HG03457 (cell line): ENCODE data around the gene C1orf198.

ENCODE experiments used
- ATAC-seq: cut with Tn5 transposase; IDR thresholded peaks from one replicate; pipeline ENCODE4 v1.9.1; 2021; ENCODE audit warnings: moderate number of reproducible peaks; ENCODE audit not compliant: unreplicated experiment

Gene C1orf198

DNA sequence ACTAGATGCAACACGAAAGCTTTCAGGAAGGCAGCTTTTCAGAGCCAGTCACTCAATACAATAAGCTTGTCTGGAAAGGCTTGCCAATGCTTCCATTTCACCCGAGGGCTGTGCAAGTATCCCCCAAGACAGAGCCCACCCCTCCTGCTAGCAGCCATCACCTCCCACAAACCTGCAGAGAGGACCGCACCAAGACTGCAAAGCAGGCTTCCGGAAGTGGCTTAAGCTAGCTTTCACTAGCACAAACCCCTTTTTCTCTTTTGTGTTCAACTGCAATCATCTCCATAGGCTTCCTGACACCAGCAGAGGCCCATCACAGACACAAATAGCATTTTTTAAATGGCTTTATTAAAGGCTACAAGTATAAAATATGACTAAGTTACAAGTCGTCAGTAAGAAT, 31.5 kb downstream of the C1orf198 start:
- no peak for ATAC-seq

GRCh38 chr1:230836347-230836746, 32.0 kb downstream of the C1orf198 start:
- ATAC-seq: no peak

DNA sequence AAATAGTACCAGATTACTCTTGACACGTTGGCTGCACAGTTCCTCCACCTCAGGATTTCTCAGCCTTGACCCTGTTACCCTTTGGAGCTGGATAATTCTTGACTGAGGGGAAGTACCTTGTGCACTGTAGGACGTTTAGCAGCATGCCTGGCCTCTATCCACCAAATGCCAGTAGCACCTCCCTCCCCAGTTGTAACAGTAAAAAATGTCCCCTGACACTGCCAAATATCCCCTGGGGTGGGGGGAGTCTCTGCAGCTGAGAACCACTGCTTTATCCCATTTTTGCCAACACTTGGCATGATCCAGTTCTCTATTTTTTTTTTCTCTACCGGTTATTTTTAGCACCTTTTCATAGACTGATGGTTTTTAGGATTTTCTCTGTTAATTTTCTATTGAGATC, 34.0 kb downstream of the C1orf198 start:
- ATAC-seq: no peak

DNA sequence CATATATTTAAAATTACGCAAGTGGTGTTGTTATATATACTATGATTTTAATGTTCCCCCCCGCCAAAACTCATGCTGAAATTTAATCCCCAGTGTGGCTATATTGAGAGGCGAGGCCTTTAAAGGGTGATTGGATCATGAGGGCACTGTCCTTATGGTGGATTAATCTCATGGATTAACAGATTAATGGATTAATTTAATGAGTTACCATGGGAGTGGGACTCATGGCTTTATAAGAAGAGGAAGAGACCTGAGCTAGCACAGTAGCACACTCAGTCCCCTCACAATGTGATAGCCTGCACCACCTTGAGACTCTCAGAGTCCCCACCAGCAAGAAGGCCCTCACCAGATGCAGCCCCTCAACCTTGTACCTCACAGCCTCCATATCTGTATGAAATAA, 34.8 kb downstream of the C1orf198 start:
- no peak for ATAC-seq

GRCh38 chr1:230832476-230832875, 35.8 kb downstream of the C1orf198 start:
- no peak for ATAC-seq

DNA sequence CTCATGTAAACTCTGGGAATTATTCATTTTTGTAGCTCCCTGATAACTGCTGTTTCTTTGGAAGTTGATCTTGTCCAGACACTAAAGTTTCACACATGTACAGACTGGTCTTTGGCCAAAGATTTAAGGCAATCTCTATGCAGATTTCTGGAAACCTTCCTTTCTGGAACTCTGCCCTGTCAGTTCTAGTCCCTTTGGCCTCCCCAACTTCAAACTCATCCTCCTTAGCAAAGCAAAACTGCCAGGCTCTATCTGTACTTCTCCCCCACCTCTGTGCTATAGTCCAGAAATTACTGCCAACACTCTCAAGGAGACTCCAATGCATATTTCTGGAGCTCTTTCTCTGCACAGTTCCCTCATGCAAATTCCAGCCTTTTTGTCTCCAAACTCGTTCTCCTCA, 36.5 kb downstream of the C1orf198 start:
- ATAC-seq: no peak

GRCh38 chr1:230828421-230828820, 39.9 kb downstream of the C1orf198 start:
- no peak for ATAC-seq

DNA sequence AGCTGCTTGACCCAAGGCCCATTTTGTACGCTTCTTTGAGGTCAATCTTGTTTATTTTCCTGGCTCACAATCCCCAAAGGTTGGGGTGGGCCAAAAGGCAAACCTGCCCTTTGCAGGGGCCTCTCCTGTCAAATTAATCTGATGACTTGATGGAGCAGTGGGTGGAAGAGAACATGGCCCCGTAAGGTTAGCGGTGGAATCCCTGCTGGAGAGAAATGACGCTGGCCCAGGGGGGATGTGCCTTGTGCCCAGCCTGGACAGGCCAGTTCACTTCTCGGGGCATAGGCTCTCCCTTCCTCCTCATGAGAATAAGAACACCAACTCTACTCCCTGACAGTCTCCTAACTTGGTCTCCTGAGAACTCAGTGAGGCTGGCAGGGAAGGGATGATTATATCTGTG, 40.5 kb downstream of the C1orf198 start:
- ATAC-seq: no peak

DNA sequence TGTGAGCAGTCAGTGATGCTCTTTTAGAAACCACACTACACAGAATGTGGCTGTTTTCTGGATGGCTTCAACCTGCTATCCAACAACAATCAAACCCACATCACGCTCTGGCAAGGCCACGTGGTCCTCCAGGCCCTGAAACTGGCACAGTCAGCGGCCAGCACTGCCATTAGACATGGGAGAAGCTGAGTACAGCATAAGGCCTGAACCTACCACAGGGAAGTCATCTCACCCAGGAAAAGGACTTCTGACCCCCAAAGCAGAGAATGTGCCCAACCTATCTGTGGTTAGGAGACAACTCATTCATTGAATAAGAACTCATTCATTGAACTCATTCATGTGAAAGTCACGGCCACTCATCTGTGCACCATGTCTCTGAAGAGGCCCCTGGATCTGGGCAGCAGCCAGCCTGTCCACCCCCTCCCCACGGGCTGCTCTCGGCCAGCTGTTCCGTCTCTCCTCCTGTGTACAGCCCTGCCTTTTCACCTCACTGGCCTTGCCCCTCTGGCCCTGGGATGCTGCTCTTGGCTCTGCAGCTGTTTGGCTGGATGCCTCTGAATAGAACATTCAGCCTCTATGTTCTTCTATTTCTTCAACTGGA, 41.1 kb downstream of the C1orf198 start:
- no peak for ATAC-seq

GRCh38 chr1:230826166-230826875, 42.0 kb downstream of the C1orf198 start:
- ATAC-seq: no peak

GRCh38 chr1:230825761-230826160, 42.6 kb downstream of the C1orf198 start:
- no peak for ATAC-seq

- no peak for ATAC-seq
These were observed 43.2 kb downstream of the C1orf198 start for GRCh38 chr1:230824919-230825721.

- no peak for ATAC-seq
These were observed 43.8 kb downstream of the C1orf198 start for GRCh38 chr1:230824551-230824918.

DNA sequence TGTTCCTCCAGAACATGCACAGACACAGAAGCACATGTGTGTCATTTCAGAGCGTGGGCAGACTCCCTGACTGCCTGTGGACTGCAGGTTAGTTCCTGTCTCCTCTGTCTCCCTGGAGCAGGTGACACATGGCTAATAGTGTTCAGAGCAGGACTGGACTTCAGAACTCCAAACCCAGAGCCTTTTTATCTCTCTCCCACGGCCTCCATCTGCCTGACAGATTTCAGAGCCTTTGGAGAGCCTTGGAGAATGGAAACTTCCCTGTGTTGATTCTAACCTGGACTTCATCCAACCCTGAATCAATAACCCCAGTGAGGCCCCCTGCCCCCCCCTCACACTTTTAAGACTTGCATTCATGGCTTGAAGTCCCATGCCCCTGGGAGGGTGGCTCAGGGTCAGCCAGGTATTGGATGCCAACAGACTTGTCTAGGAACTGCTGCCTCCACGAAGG, 44.4 kb downstream of the C1orf198 start:
- no peak for ATAC-seq

GRCh38 chr1:230823426-230823825, 44.9 kb downstream of the C1orf198 start:
- ATAC-seq: no peak

- ATAC-seq: no peak
These were observed 46.2 kb downstream of the C1orf198 start for GRCh38 chr1:230822092-230822581.

DNA sequence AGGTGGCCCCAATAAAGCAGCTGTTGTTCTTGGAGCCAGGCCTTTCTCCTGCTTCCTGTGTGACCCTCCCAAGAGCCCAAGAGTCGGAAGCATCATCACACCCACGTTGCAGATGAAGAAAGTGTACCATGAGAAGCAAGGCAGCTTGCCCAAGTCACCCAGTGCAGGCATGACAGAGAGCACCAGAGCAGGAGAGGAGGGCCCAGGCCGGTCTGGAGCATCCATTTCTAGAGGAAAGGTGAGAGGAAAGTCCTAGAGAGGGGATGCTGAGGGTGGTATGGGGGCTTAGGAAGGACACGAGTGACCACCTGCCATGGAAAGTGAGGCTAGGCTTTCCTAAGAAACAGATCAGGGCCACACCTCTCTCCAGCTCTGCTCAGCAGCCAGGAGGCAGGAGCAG, 47.0 kb downstream of the C1orf198 start:
- ATAC-seq: no peak

DNA sequence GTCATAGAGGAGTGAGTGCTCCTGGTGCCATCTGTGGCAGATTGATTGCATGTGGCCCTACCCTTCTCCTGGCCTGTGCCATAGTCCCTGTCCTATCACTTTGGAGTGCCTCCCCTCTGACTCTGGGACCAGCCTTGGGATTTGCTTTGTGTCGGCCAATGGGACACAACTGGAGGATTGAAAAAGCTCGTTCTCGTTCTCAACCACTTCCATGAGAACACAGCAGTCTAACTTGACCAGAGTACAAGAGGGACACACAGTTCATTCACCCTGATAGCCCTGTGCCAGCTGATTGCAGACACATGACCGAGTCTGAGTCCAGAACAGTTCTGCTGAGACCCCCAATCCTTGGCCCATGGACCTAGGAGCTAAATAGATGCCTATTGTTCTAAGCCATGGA, 47.8 kb downstream of the C1orf198 start:
- ATAC-seq: no peak

DNA sequence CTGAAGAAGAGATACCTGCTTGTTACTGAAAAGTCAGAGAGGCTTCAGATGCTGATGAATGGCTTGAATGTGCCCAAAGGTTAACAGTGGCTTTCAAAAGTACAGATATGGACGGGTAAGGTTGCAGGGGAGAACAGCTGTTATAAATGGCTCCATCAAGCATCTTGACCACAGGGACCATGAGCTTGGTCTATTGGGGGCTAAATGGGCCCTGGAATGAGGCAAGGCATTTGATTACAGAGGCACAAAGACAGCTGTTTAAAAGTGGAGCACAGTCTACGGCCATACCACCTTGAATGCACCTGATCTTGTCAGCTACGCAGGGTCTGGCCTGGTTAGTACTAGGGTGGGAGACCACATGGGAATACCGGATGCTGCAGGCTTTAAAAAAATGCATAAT, 48.3 kb downstream of the C1orf198 start:
- no peak for ATAC-seq

DNA sequence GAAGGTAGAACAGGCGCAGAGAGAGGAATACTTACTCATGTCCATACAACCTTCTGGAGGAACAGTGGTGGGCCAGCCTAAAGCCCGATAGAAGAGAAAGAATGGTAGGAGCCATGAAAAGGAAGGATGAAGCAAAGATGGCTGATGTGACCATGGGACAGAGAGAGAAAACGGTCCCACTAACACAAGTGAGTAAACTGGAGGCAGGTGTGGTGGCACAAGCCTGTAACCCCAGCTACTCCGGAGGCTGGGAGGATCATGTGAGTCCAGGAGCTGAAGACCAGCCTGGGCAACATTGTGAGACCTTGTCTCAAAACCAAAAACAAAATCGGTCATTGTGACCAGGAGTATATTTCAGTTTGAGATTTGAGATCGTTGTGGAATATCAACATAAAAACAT, 49.4 kb downstream of the C1orf198 start:
- no peak for ATAC-seq

GRCh38 chr1:230818367-230818766, 50.0 kb downstream of the C1orf198 start:
- ATAC-seq: no peak

DNA sequence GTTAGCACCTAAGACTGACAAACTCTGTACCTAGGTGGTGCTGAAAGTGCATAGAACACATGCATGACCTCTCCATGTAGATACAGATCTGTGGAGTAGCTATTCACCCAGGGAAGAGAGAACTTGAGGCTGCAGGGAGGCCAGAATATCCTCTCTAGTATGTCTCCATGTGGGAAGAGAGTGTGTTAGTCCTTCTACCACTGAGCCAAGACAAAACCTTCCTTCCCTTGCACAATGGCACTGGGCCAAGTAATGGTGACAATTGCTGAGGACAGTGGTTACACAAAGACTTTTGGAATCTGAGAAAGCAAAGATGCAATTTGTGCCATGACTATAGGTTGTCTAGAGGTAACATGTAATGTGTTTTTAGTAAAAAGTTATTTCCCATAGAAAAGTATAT, 52.3 kb downstream of the C1orf198 start:
- ATAC-seq: no peak
